ENCODE results near the gene OGN. TPM values are rescaled to one million over a fixed set of nuclear protein-coding genes. Genes with fewer than 3 reads are reported as not detected.

The OGN gene
- total RNA-seq, 4 donors from 2014 or later: 0.97 to 2.4 (median 1.6) TPM

DNA sequence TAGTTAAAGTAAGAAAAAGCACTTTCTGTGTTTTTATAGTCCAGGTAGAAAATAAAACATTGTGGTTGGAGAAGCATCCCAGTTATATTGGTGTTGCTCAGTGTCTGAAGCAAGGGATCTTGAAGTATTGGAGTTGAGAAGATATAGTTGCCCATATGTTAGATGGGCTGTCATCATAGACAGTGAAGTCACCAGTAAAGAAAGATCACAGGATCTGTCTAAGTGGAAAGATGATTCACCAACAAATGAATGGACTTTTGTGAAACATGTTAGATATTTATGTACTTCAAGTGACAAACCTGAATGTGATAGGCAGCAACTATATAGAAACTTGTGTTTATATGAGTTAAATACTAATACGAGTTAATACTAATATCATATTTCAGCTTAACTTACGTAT is 11.7 kb downstream of the OGN start:
- Histone ChIP-seq H3K27ac (no peak overlapping the region), H3K36me3 (no peaks in the 10 kb centered on the region), H3K4me1 (peaks cover 5% of the 10 kb centered on the region), H3K27me3 (no peaks in the 10 kb centered on the region), H3K9me3 (no peaks in the 10 kb centered on the region), H3K4me3 (no peak overlapping the region)
- WGBS: 89% methylated on average over 2 of the region's 2 CpGs
- no peak for DNase-seq (ENCODE audit: low spot score in 2 of 2)
- TF ChIP-seq, protein P1, sequence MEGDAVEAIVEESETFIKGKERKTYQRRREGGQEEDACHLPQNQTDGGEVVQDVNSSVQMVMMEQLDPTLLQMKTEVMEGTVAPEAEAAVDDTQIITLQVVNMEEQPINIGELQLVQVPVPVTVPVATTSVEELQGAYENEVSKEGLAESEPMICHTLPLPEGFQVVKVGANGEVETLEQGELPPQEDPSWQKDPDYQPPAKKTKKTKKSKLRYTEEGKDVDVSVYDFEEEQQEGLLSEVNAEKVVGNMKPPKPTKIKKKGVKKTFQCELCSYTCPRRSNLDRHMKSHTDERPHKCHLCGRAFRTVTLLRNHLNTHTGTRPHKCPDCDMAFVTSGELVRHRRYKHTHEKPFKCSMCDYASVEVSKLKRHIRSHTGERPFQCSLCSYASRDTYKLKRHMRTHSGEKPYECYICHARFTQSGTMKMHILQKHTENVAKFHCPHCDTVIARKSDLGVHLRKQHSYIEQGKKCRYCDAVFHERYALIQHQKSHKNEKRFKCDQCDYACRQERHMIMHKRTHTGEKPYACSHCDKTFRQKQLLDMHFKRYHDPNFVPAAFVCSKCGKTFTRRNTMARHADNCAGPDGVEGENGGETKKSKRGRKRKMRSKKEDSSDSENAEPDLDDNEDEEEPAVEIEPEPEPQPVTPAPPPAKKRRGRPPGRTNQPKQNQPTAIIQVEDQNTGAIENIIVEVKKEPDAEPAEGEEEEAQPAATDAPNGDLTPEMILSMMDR (IDR thresholded peaks at IDR 0.05): no peak
- TF ChIP-seq EP300 (IDR thresholded peaks at IDR 0.05): no peak
- TF ChIP-seq POLR2A (IDR thresholded peaks at IDR 0.05): no peak
- TF ChIP-seq POLR2AphosphoS5 (IDR thresholded peaks at IDR 0.05): no peak

DNA sequence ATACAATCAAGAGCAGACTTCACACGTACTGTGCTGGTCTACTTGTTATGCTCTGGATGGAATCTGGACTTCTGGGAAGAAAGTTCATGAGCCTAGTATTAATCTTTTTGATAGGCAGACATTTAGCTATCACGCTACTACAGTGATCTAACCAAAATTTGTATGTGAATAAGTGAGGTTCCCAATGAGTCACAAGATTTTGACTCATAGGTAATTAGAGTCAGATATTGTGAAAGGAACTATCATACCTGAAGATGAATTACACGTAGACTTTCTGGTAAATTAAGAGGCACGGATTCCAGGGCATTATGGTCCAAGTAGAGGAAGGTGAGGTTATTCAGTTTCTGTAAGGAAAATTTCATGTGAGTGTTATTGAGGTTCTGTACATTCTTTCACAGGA is 18.4 kb downstream of the OGN start:
- DNase-seq (ENCODE audit: low spot score in 2 of 2): no peak
- Histone ChIP-seq H3K4me3 (no peak overlapping the region), H3K27me3 (no peaks in the 10 kb centered on the region), H3K27ac (peak overlapping the region; percentile 51), H3K9me3 (no peaks in the 10 kb centered on the region), H3K4me1 (peaks cover 9% of the 10 kb centered on the region), H3K36me3 (no peaks in the 10 kb centered on the region)
- 51% methylated on average over 4 of the region's 4 CpGs for WGBS
- TF ChIP-seq POLR2AphosphoS5 (IDR thresholded peaks at IDR 0.05) (no peak), POLR2A (IDR thresholded peaks at IDR 0.05) (no peak), EP300 (IDR thresholded peaks at IDR 0.05) (no peak)
- TF ChIP-seq, protein P1 (IDR thresholded peaks at IDR 0.05): no peak

DNA sequence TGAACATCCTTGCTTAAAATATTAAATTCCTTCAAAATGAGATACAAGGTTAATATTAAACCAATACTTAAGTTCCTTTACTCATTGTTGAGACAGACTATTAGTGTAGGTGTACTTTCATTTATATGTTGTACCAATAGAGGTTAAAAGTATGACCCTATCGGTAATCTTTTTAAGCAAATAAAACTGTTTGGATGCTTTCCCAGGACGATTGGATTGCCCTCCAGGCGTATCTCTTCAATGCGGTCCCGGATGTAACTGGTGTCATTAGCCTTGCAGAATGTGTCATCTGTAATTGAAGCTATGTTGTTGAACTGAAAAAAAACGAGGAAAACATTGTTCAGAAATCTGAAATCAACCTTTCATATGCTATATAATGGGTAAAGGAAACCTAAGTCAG is 18.9 kb downstream of the OGN start:
- no peak for TF ChIP-seq EP300 (IDR thresholded peaks at IDR 0.05)
- TF ChIP-seq POLR2AphosphoS5 (IDR thresholded peaks at IDR 0.05): no peak
- TF ChIP-seq, protein P1 (IDR thresholded peaks at IDR 0.05): no peak
- no peak for TF ChIP-seq POLR2A (IDR thresholded peaks at IDR 0.05)
- DNase-seq (ENCODE audit: low spot score in 2 of 2): no peak
- Histone ChIP-seq H3K27ac (peak overlapping the region; percentile 51), H3K4me1 (peaks cover 9% of the 10 kb centered on the region), H3K27me3 (no peaks in the 10 kb centered on the region), H3K36me3 (no peaks in the 10 kb centered on the region), H3K4me3 (no peak overlapping the region), H3K9me3 (no peaks in the 10 kb centered on the region)
- WGBS: 45% methylated on average over 6 of the region's 6 CpGs

DNA sequence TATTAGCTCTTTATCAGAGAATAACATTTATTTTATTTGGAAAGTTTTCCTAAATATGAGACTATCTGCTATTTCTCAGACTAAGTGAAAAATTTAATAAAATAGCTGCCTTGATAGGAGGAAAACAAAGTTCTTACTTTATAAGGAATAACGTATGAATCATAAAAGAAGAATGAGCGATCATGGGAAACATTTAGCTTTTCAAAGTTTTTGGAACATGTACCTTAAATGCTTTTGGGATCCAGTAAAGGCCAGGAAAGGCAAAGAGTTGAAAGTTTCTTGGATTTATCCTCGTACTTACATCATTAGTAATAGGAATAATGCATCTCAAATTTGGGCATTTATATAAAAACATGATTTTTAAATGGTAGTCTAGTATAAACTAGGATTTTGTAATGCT is 19.4 kb downstream of the OGN start:
- no peak for TF ChIP-seq POLR2AphosphoS5 (IDR thresholded peaks at IDR 0.05)
- no peak for TF ChIP-seq EP300 (IDR thresholded peaks at IDR 0.05)
- TF ChIP-seq POLR2A (IDR thresholded peaks at IDR 0.05): no peak
- TF ChIP-seq, protein P1 (IDR thresholded peaks at IDR 0.05): no peak
- WGBS: 80% methylated on average over 3 of the region's 3 CpGs
- H3K4me1 ChIP-seq: peaks cover 9% of the 10 kb centered on the region
- H3K27ac ChIP-seq: no peak overlapping the region
- H3K4me3 ChIP-seq: no peak overlapping the region
- H3K9me3 ChIP-seq: no peaks in the 10 kb centered on the region
- DNase-seq (ENCODE audit: low spot score in 2 of 2): no peak
- H3K36me3 ChIP-seq: no peaks in the 10 kb centered on the region
- no peaks in the 10 kb centered on the region for H3K27me3 ChIP-seq

DNA sequence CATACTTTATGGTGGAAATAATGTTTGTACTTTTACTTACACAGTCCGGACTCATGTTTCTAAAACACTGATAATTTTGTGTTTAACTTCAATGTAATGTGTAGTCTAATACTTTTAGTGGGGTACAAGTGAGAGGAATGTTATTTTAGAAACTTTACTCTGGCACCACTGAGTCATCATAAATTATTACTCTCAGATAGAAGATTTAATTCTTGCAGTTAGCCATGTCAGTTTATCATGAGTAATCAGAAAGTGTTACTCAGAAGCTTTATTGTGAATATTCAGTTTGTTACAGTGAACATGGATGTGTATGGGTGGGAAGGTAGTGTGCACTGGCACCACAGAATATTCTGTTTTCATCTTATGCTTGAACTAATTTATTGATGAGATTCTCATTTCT is 20.0 kb downstream of the OGN start:
- H3K27ac ChIP-seq: no peak overlapping the region
- DNase-seq (ENCODE audit: low spot score in 2 of 2): no peak
- WGBS: 94% methylated on average over 1 of the region's 1 CpG
- no peaks in the 10 kb centered on the region for H3K9me3 ChIP-seq
- TF ChIP-seq POLR2AphosphoS5 (IDR thresholded peaks at IDR 0.05) (no peak), EP300 (IDR thresholded peaks at IDR 0.05) (no peak), POLR2A (IDR thresholded peaks at IDR 0.05) (no peak)
- TF ChIP-seq, protein P1 (IDR thresholded peaks at IDR 0.05): no peak
- no peak overlapping the region for H3K4me3 ChIP-seq
- peaks cover 9% of the 10 kb centered on the region for H3K4me1 ChIP-seq
- H3K36me3 ChIP-seq: no peaks in the 10 kb centered on the region
- no peaks in the 10 kb centered on the region for H3K27me3 ChIP-seq
